Astrocyte of the spinal cord (primary cell): ENCODE results near the gene KRTAP9-1.
"Not testable (repeated sequence)": the region's sequence is repeated elsewhere in the genome, so short reads cannot be mapped to it uniquely, and the experiment has no call there.

Experiments
- DNase-seq: peaks from one replicate; pipeline ENCODE4 v3.0.0; 2011; ENCODE audit warnings: low read depth, low spot score
- H3K4me3 ChIP-seq: 2 replicates; pipeline ENCODE4 v1.5.1; 2011; ENCODE audit warnings: low read depth, mild to moderate bottlenecking, low read length, moderate library complexity
- CTCF ChIP-seq: IDR thresholded peaks from 2 replicates; pipeline ENCODE4 v1.5.1; 2012; ENCODE audit warnings: low read depth, mild to moderate bottlenecking, low read length, inconsistent platforms
- in situ Hi-C: cut with HindIII; loops from 2 replicates; pipeline ENCODE4 v1.10.0; 2017; ENCODE audit warnings: low sequenced_read_pairs

The KRTAP9-1 gene

GRCh38 chr17:41230094-41230493 is 40.4 kb downstream of the KRTAP9-1 start:
- no peak for DNase-seq
- no peak overlapping the region for H3K4me3 ChIP-seq
- in situ Hi-C loops: no loop called here
- no peak for TF ChIP-seq CTCF

GRCh38 chr17:41231731-41232130 is 42.0 kb downstream of the KRTAP9-1 start:
- DNase-seq: no peak
- in situ Hi-C loops: no loop called here
- TF ChIP-seq CTCF: no peak
- H3K4me3 ChIP-seq: no peak overlapping the region

- DNase-seq, H3K4me3 ChIP-seq, in situ Hi-C loops: not testable (repeated sequence)
These were observed 42.9 kb downstream of the KRTAP9-1 start, which contains the start of gene KRTAP9-3 for GRCh38 chr17:41232399-41233105. Gene KRTAP9-3 (plus strand): TSS chr17:41232449. CDS start chr17:41232502, 53 bp downstream.

- DNase-seq, H3K4me3 ChIP-seq, in situ Hi-C loops: not testable (repeated sequence)
These were observed 47.4 kb downstream of the KRTAP9-1 start for GRCh38 chr17:41237116-41237515.

- in situ Hi-C loops: not testable (repeated sequence)
These were observed 48.3 kb downstream of the KRTAP9-1 start, which contains the start of gene KRTAP9-8 for GRCh38 chr17:41237949-41238437. Gene KRTAP9-8 (plus strand): TSS chr17:41237999. CDS start chr17:41238052, 53 bp downstream.

More at GRCh38 chr17:41237949-41238437, 48.3 kb downstream of the KRTAP9-1 start, which contains the start of gene KRTAP9-8:
- DNase-seq, H3K4me3 ChIP-seq: not testable (repeated sequence)
